Measurements from ENCODE around the gene DUXA. TPM values are rescaled to one million over a fixed set of nuclear protein-coding genes. Genes with fewer than 3 reads are reported as not detected.

DUXA gene
- total and polyA plus RNA-seq, 9 of the 15 experiments (the other 6 are each of a cell fraction or from before 2014, with no cell fraction given): not detected

GRCh38 chr19:57191141-57192076, 24.1 kb upstream of the DUXA start, which contains the start of gene ZNF264 (continued):
- TF ChIP-seq, protein P1, sequence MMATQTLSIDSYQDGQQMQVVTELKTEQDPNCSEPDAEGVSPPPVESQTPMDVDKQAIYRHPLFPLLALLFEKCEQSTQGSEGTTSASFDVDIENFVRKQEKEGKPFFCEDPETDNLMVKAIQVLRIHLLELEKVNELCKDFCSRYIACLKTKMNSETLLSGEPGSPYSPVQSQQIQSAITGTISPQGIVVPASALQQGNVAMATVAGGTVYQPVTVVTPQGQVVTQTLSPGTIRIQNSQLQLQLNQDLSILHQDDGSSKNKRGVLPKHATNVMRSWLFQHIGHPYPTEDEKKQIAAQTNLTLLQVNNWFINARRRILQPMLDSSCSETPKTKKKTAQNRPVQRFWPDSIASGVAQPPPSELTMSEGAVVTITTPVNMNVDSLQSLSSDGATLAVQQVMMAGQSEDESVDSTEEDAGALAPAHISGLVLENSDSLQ (IDR thresholded peaks at IDR 0.05): 0 out of 2 replicates have a peak, but pooled peaks have one; percentile 14
- TF ChIP-seq ZC3H4 (CRISPR knock-in tag; IDR thresholded peaks at IDR 0.05; ENCODE audit: borderline replicate concordance) (no peak), CHCHD3 (CRISPR knock-in tag; IDR thresholded peaks at IDR 0.05) (no peak), ZMIZ1 (IDR thresholded peaks at IDR 0.05; ENCODE audit: low read depth in 2 of 2, low read length in 2 of 2) (no peak), NFE2 (IDR thresholded peaks at IDR 0.05; ENCODE audit: low read depth) (no peak), ZNF316 (IDR thresholded peaks at IDR 0.05) (no peak), TCFL5 (CRISPR knock-in tag; conservative IDR thresholded peaks at IDR 0.05) (no peak), CBX8 (IDR thresholded peaks at IDR 0.05; ENCODE audit: borderline replicate concordance, extremely low read depth, low read depth, low read length, poor library complexity, severe bottlenecking) (no peak), EGR1 (conservative IDR thresholded peaks at IDR 0.05) (peak; percentile 43; the same call in 1 of the 2 replicates), HDAC6 (IDR thresholded peaks at IDR 0.05; ENCODE audit: low read depth, low read length) (no peak), KLF16 (IDR thresholded peaks at IDR 0.05) (no peak), FOXA1 (IDR thresholded peaks at IDR 0.05; ENCODE audit: borderline replicate concordance) (no peak), PHB2 (IDR thresholded peaks at IDR 0.05; ENCODE audit: low read depth) (no peak), NFE2L1 (tag; IDR thresholded peaks at IDR 0.05; ENCODE audit: borderline replicate concordance, low read depth) (no peak), HSF4 (CRISPR knock-in tag; IDR thresholded peaks at IDR 0.05; ENCODE audit: borderline replicate concordance) (no peak), SMARCB1 (IDR thresholded peaks at IDR 0.05; ENCODE audit: insufficient read length, low read depth) (no peak), SREBF2 (CRISPR knock-in tag; IDR thresholded peaks at IDR 0.05) (no peak), KLF1 (tag; IDR thresholded peaks at IDR 0.05) (no peak), POLR2B (IDR thresholded peaks at IDR 0.05; ENCODE audit: low read depth, partially characterized antibody) (peak; percentile 25), DPF2 (IDR thresholded peaks at IDR 0.05) (no peak)
- TF ChIP-seq, protein P2, sequence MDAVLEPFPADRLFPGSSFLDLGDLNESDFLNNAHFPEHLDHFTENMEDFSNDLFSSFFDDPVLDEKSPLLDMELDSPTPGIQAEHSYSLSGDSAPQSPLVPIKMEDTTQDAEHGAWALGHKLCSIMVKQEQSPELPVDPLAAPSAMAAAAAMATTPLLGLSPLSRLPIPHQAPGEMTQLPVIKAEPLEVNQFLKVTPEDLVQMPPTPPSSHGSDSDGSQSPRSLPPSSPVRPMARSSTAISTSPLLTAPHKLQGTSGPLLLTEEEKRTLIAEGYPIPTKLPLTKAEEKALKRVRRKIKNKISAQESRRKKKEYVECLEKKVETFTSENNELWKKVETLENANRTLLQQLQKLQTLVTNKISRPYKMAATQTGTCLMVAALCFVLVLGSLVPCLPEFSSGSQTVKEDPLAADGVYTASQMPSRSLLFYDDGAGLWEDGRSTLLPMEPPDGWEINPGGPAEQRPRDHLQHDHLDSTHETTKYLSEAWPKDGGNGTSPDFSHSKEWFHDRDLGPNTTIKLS (IDR thresholded peaks at IDR 0.05; ENCODE audit: borderline replicate concordance, low read depth): 0 out of 2 replicates have a peak, but pooled peaks have one; percentile 25

All from K562 (cell line).